ENCODE results near the gene CNTNAP5.

GRCh38 chr2:124693156-124693555, 668.1 kb downstream of the CNTNAP5 start:
- TF ChIP-seq USF2 (IDR thresholded peaks at IDR 0.05; ENCODE audit: low read length): no peak
- TF ChIP-seq JUN (IDR thresholded peaks at IDR 0.05; ENCODE audit: low read depth, low read length): no peak
- no peak for TF ChIP-seq EZH2 (IDR thresholded peaks at IDR 0.05; ENCODE audit: low read depth, low read length, severe bottlenecking)
- TF ChIP-seq POLR2A (IDR thresholded peaks at IDR 0.05; ENCODE audit: control extremely low read depth in 1 of 2, low read depth in 2 of 2, low read length in 2 of 2): no peak
- no peak for TF ChIP-seq CEBPB (IDR thresholded peaks at IDR 0.05; ENCODE audit: low read depth, low read length)
- no peak for TF ChIP-seq CTCF (IDR thresholded peaks at IDR 0.05; ENCODE audit: control extremely low read depth in 1 of 3, insufficient read depth in 1 of 3, low read depth in 1 of 3, low read length in 3 of 3)
- no peak for TF ChIP-seq TAF1 (IDR thresholded peaks at IDR 0.05; ENCODE audit: low read depth, low read length)
- TF ChIP-seq, protein P1, sequence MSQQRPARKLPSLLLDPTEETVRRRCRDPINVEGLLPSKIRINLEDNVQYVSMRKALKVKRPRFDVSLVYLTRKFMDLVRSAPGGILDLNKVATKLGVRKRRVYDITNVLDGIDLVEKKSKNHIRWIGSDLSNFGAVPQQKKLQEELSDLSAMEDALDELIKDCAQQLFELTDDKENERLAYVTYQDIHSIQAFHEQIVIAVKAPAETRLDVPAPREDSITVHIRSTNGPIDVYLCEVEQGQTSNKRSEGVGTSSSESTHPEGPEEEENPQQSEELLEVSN (IDR thresholded peaks at IDR 0.05): no peak
- TF ChIP-seq ATF2 (IDR thresholded peaks at IDR 0.05; ENCODE audit: low read length): no peak
- no peak for TF ChIP-seq CHD2 (IDR thresholded peaks at IDR 0.05; ENCODE audit: low read length)
- TF ChIP-seq JUND (IDR thresholded peaks at IDR 0.05; ENCODE audit: low read length): no peak
- no peak for TF ChIP-seq TBP (IDR thresholded peaks at IDR 0.05; ENCODE audit: low read depth, low read length)
- TF ChIP-seq RXRA (IDR thresholded peaks at IDR 0.05; ENCODE audit: insufficient read depth, low read depth, low read length): no peak
- TF ChIP-seq SIX5 (IDR thresholded peaks at IDR 0.05; ENCODE audit: low read depth, low read length): no peak

Data from H1 (cell line).